ENCODE data around the gene FLCN. TPM values are rescaled to one million over a fixed set of nuclear protein-coding genes. Genes with fewer than 3 reads are reported as not detected.

FLCN gene
- total RNA-seq, 1 experiment from 2014 or later = 35.3 TPM

DNA sequence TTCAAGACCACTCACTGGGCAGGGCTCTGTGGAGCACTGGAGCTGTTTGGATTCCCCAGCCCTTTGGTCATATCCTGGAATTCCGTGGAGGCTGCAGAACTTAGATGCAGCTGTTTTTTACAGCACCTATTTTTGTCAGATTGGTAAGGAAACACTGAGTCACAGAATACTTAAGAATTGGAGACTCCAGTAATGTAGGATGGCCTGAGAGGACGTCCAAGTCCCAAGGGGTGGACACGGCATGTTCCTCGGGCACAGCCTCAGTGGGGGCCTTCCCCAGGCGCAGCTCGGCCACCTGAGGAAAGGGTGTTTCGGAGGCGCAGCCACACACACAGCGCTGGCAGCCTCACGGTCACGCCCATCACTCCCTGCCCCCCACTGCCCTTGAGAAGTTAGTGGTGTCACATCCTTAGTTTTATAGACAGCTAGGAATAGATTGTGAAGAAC is 45.6 kb downstream of the FLCN start:
- intact Hi-C loops (cut with micrococcal nuclease; ENCODE audit: unreplicated experiment) = no loop called here
- no peak overlapping the region for H3K27ac Mint-ChIP-seq (ENCODE audit: unreplicated experiment)
- H3K27me3 Mint-ChIP-seq (ENCODE audit: unreplicated experiment) = no peaks in the 10 kb centered on the region
- no peak for DNase-seq
- CTCF ChIA-PET = no interaction called here
- TF ChIP-seq, protein P1, sequence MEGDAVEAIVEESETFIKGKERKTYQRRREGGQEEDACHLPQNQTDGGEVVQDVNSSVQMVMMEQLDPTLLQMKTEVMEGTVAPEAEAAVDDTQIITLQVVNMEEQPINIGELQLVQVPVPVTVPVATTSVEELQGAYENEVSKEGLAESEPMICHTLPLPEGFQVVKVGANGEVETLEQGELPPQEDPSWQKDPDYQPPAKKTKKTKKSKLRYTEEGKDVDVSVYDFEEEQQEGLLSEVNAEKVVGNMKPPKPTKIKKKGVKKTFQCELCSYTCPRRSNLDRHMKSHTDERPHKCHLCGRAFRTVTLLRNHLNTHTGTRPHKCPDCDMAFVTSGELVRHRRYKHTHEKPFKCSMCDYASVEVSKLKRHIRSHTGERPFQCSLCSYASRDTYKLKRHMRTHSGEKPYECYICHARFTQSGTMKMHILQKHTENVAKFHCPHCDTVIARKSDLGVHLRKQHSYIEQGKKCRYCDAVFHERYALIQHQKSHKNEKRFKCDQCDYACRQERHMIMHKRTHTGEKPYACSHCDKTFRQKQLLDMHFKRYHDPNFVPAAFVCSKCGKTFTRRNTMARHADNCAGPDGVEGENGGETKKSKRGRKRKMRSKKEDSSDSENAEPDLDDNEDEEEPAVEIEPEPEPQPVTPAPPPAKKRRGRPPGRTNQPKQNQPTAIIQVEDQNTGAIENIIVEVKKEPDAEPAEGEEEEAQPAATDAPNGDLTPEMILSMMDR (IDR thresholded peaks at IDR 0.05; ENCODE audit: unreplicated experiment) = no peak
- no TSS peak for BruUV-seq (replicated peaks)
- H3K36me3 Mint-ChIP-seq (ENCODE audit: insufficient read depth, unreplicated experiment) = peaks cover 20% of the 10 kb centered on the region
- no peaks in the 10 kb centered on the region for H3K9me3 Mint-ChIP-seq (ENCODE audit: low read depth, unreplicated experiment)
- no peak overlapping the region for H3K4me3 Mint-ChIP-seq (ENCODE audit: low read depth, unreplicated experiment)
- H3K4me1 Mint-ChIP-seq (ENCODE audit: low read depth, unreplicated experiment) = no peaks in the 10 kb centered on the region

DNA sequence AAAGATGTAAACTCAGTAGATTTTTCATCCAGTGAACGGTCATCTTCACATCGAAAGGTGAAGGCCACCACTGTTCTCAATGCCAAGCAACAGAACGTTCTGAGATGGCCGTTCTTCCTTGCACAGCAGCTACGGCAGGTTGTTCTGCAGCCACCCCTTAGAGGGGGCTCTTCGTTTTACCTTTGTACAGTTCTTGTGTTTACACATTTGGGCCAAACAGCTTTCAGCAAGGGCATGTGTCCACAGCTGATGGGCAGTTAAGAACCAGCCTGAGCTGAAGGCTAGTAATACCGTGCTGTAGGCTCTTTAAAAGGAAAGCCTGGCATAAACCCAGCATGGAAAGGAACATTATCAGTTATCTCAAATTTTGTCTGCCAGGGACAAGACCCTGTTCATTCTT is 46.8 kb downstream of the FLCN start:
- Mint-ChIP-seq H3K4me1 (ENCODE audit: low read depth, unreplicated experiment) (peaks cover 7% of the 10 kb centered on the region), H3K4me3 (ENCODE audit: low read depth, unreplicated experiment) (no peak overlapping the region), H3K9me3 (ENCODE audit: low read depth, unreplicated experiment) (no peaks in the 10 kb centered on the region), H3K27me3 (ENCODE audit: unreplicated experiment) (no peaks in the 10 kb centered on the region), H3K36me3 (ENCODE audit: insufficient read depth, unreplicated experiment) (peaks cover 31% of the 10 kb centered on the region), H3K27ac (ENCODE audit: unreplicated experiment) (no peak overlapping the region)
- CTCF ChIA-PET = no interaction called here
- no TSS peak for BruUV-seq (replicated peaks)
- intact Hi-C loops (cut with micrococcal nuclease; ENCODE audit: unreplicated experiment) = no loop called here
- TF ChIP-seq, protein P1 (IDR thresholded peaks at IDR 0.05; ENCODE audit: unreplicated experiment) = no peak
- no peak for DNase-seq

DNA sequence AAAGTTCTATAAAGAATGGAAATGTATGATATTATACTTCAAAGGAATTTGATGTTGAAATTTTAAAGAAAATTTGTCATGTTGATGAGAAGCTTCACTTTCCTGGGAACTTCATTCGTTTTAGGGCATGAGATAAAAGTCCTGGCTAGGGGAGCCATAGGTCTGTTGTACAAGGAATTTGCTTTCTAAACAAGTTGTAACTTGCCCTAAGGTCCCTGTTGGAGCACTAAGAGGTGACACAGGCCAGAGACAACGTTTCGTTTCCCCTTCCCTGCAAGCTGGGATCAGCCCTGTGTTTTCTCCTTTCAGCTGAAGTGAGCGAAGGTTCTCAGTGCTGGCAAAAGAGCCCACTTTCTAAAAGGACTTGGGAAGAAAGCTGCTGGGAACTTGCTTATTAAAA is 47.4 kb downstream of the FLCN start:
- no peaks in the 10 kb centered on the region for H3K9me3 Mint-ChIP-seq (ENCODE audit: low read depth, unreplicated experiment)
- no peak overlapping the region for H3K4me3 Mint-ChIP-seq (ENCODE audit: low read depth, unreplicated experiment)
- no peak for DNase-seq
- TF ChIP-seq, protein P1 (IDR thresholded peaks at IDR 0.05; ENCODE audit: unreplicated experiment) = no peak
- H3K4me1 Mint-ChIP-seq (ENCODE audit: low read depth, unreplicated experiment) = peaks cover 9% of the 10 kb centered on the region
- peaks cover 34% of the 10 kb centered on the region for H3K36me3 Mint-ChIP-seq (ENCODE audit: insufficient read depth, unreplicated experiment)
- no peak overlapping the region for H3K27ac Mint-ChIP-seq (ENCODE audit: unreplicated experiment)
- CTCF ChIA-PET = no interaction called here
- H3K27me3 Mint-ChIP-seq (ENCODE audit: unreplicated experiment) = no peaks in the 10 kb centered on the region
- intact Hi-C loops (cut with micrococcal nuclease; ENCODE audit: unreplicated experiment) = no loop called here
- BruUV-seq (replicated peaks) = no TSS peak

DNA sequence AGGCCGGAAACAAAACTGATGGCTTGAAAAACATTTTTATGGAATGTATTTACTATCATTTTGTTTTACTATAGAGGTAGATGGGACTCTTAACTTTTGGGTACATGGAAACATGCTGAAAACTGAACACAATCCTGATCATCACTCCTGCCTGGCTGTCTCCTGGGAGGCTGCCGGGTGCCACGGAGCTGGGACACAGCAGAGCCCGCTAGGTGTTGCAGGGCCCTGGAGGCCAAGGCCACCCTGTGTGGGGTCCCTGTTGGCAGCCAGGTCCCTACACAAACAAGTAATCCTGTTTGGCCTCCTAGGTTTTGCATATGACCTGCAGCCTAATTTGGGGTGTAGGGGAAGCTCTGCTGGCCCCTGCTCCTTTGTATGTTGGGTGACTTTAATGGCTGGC is 48.4 kb downstream of the FLCN start:
- no peaks in the 10 kb centered on the region for H3K27me3 Mint-ChIP-seq (ENCODE audit: unreplicated experiment)
- H3K27ac Mint-ChIP-seq (ENCODE audit: unreplicated experiment) = no peak overlapping the region
- no TSS peak for BruUV-seq (replicated peaks)
- TF ChIP-seq, protein P1 (IDR thresholded peaks at IDR 0.05; ENCODE audit: unreplicated experiment) = no peak
- H3K4me1 Mint-ChIP-seq (ENCODE audit: low read depth, unreplicated experiment) = peaks cover 9% of the 10 kb centered on the region
- intact Hi-C loops (cut with micrococcal nuclease; ENCODE audit: unreplicated experiment) = no loop called here
- CTCF ChIA-PET = no interaction called here
- no peak overlapping the region for H3K4me3 Mint-ChIP-seq (ENCODE audit: low read depth, unreplicated experiment)
- no peaks in the 10 kb centered on the region for H3K9me3 Mint-ChIP-seq (ENCODE audit: low read depth, unreplicated experiment)
- peaks cover 37% of the 10 kb centered on the region for H3K36me3 Mint-ChIP-seq (ENCODE audit: insufficient read depth, unreplicated experiment)
- DNase-seq = no peak

Measured in Calu3 (cell line).